Measurements from ENCODE around the gene EEF1AKMT3. TPM values are rescaled to one million over a fixed set of nuclear protein-coding genes. Genes with fewer than 3 reads are reported as not detected.
"Not testable (repeated sequence)": the region's sequence is repeated elsewhere in the genome, so short reads cannot be mapped to it uniquely, and the experiment has no call there.

The EEF1AKMT3 gene
- total RNA-seq, 1 experiment from 2014 or later, result 1.1 TPM

DNA sequence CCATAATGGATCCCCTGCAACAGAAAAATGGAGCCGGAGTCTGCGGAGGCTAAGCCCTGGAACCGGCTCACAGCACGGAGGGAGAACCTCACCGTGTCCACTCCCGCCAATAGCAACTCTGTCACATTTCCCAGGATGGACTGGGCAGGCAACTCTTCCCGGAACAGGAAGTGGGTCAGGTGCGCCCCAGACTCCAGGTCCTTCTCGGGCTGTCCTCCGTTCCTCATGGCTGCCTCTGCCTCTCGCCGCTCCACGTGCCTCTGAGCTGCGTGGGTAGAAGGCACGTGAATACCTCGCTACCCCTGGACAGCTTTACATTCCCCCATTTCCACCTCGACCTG, 7.8 kb upstream of the EEF1AKMT3 start:
- DNase-seq (ENCODE audit: low spot score), result peak; percentile 53

DNA sequence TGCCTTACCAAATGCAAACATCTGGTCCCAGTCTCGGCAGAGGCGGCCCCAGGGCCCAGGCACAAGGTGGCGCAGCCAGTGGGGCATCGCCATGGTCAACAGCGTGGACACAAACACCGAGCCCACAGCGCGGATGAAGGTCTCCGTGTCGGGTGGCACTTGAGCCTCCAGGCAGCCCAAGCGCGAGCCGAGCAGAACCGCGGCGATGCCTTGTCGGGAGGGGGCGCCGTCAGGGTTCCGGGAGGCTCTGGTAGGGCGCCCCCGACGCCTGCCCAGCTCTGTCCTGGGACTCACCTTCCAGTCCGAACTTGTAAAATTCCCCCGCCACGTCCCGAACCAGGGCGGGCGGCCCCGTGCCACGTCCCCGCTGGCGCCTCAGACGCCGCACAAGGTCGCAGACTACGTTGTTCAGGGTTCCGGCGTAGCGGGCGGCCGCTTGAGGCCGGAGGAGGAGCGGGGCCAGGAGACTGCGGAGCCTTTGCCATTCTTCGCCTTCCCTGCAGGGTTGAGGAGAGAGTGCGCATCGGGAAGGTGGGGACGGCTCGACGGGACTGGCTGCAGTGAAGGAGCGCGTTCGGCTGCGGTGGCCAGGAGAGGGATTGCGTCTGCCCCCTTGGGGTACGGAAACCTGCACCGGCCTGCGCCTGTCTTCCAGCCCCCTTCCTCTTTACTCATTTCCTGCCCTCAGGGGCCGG, 7.3 kb upstream of the EEF1AKMT3 start:
- peak; percentile 56 for DNase-seq (ENCODE audit: low spot score)

DNA sequence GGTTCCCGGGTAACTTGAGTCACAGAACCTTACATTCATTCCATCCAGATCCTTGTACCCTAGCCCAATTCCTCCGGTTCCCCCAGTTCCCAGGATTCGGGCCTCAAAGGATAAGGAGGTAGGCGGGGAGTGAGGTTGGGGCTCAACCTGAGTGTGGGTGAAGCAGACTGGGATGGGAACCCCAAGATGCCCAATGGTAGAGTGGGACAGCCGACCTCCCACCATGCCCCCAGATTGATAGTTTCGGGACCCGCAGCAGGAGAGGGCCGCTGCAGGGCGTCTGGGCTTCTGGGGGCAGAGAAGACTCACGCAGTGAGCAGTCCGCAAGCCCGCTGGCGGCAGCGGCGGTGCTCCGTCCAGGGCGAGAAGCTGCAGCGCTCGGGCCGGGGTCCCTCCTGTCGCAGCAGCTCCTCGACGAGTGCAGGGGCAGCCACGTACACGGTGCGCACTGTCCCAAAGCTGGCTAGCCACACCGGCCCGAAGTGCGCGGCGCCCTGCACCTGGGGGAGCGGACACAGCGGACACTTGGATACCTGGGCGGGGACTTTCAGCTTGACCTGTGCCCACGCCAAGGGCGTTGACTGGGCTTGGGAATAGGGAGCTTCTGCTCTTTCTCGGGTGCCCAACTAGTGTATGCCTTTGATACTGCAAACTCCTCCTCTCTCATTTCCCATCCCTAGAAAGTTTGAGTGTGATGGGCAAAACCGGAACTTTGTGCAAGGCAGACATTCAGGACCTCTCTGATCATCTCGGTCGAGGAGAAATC, 6.5 kb upstream of the EEF1AKMT3 start:
- no peak for DNase-seq (ENCODE audit: low spot score)

DNA sequence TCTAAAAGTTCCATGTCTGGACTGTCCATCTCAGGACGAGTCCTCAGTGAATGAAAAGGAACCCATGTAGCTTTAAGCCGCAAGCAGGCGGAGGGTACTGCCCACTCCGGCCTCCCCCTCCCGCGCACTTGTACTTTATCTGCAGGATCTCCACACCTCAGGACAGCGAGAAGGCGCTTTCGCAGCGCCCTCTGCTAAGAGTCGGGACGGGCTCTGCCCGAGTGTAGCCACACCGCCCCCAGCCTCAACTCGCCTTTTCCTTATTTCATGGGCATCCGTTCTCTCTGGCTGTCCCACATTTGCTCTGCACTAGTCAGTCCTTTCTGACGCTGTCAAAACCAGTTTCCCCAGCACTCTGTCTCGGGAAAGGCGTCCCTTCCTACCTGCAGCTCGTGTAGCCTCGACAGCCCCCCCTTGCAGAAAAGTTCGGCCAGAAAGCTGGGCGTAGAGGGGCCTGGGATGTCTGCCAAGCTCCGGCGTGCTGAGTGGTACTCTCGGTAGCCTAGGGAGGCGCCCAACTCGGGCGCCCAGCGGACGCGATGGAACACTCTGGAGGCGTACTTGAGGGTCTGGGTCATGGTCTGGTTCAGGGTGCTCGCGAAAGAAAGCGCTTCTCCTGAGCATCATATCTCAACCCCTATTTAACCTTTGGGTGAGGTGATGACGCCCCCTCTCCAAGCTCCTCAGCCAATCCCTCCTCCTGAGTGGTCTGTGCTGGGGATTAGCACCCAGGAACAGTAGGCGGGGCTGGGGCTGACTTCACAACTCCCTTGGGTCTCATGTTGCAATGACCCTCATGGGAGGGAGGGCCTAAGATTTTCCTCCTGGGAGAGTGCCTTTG, 5.7 kb upstream of the EEF1AKMT3 start, which contains the start of gene CYP27B1:
TSS of gene CYP27B1 (minus strand) at position 615 of the 841 bp plus-strand sequence. CDS start at position 578, 37 bp downstream.
- DNase-seq (ENCODE audit: low spot score), result peak; percentile 43

DNA sequence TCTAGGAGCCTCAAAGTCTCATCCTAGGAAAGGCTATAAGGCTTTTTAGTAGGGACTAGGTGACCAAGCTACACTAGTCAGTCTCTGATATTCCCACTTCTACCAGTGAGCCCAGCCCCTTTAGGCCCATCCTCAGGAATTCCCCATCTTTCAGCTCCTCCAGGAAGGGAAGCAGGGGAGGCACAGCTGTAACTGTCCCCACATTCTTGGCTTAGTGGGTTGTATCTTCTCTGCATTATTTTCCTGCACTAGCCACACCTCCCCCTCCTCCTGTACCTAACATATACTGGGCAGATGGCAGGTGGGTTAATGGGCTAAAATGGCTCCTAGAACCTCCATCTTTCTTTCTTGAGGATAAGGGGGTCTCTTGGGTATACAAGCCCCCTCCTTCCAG, 5.1 kb upstream of the EEF1AKMT3 start:
- DNase-seq (ENCODE audit: low spot score), result no peak

DNA sequence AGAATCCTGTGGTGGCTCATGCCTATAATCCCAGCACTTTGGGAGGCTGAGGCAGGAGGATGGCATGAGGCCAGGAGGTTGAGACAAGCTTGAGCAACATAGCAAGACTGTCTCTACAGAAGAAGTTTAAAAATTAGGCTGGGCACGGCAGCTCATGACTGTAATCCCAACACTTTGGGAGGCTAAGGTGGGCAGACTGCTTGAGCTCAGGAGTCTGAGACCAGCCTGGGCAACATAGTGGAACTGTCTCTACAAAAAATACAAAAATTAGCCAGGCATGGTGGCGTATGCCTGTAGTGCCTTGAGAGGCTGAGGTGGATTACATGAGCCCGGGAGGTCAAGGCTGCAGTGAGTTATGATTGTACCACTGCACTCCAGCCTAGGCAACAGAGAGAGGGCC, 4.5 kb upstream of the EEF1AKMT3 start:
- no peak for DNase-seq (ENCODE audit: low spot score)

DNA sequence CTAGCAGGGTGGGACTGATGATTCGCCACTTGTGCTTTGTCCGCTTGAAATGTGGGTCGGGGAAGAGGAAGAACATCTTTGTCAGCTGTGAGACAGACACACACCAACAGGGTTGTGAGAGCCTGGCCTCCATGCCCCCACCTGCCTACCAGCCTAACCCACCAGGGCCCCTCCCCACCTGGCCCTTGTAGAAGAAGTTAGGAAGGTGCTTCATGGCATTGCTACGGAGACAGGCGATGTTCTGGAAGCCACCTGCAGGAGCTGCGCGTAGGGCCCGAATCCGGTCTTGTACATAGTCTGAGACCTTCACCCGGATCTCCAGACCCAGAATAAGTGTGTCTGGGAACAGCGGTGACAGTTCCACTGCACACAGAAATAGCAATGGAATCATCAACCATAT, 2.8 kb upstream of the EEF1AKMT3 start:
- DNase-seq (ENCODE audit: low spot score), result no peak

DNA sequence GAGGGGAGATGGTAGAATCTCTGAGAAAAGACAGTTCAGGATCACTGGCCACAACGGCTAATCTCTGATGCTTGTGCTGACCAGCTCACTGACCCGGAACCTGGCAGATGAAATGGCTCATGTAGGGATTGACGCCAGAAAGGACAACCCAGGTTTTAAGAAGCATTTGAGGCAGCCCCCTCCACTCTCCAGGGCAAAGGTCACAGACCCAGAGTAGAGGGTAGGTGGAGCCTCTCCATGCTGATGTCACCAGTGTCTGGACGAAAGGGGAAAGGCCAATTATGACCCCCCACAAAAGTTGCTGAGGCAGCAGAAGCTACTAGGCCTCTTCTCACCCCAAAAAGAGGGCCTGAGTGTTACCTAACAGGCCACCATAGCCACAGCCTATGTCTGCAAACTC, 1.7 kb upstream of the EEF1AKMT3 start:
- no peak for DNase-seq (ENCODE audit: low spot score)

DNA sequence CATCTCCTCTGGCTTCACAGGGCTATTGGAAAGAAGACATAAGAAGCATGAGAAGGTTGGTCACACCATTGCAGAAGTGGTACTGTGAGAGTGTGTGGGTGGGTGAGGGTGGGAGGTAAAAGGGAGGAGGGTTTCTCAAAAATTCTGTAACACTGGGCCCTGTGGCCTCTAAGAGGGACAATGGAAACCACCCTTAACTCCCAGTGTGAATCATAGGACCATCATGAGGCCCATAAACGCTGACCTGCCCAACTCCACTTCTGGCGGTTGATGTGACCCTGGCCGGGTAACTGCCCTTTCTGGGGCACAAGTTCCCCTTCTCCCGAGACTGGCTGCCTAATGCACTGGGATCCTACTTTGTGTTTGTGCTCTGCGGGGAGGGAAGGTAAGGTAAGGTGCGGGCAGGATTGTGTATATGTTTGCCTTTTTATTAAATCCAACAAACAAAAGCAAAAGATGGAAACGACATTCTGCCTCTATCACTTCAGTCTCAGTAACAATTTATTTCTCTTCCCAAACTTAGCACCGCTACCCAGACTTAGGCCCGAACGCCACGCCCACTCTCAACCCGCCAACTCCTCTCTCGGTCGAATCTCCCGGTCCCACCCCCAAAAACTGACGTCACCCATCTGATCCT, 1.1 kb upstream of the EEF1AKMT3 start:
- DNase-seq (ENCODE audit: low spot score), result peak; percentile 94

DNA sequence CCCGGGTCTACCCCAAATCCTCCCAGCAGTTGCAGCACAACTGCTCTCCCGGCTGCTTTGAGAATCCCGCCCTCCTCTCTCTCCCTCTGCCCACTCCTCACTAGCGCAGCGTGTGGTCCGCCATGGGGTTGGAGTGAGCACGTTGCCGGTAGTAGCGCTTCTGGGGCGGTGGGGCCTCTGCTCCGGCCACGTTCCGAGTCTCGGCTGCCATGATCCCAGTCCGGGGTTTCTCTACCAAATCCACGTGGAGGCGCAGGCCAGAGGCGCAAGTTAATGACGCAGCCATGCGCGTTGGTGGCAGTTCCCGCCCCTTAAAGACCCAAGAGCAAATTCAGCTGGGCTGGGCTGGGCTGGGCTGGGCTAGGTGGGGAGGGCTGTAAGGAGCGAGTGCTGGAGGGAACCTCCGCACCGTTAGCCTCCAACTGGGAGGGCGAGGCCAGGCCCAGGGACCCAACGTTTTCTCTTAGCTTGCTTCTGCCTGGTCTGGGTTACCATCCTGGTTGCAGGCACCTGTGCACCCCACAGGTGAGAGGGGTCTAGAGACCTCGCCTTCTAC, 463 bp upstream of the EEF1AKMT3 start, which contains the start of gene METTL1:
TSS of gene METTL1 (minus strand) at position 233 of the 556 bp plus-strand sequence. CDS start at position 211, 22 bp downstream.
- DNase-seq (ENCODE audit: low spot score), result peak; percentile 98

DNA sequence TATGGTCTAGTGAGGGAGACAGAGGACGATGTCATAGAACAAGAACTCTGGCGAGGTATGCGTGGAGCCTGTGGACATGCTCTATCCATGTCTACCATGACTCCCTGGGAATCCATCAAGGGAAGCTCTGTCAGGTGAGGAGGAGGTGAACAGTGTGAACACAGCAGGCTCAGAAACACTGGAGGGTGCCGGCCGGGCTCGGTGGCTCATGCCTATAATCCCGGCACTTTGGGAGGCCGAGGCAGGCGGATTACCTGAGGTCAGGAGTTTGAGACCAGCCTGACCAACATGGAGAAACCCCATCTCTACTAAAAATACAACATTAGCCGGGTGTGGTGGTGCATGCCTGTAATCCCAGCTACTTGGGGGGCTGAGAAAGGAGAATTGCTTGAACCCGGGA, 2.2 kb downstream of the EEF1AKMT3 start:
- DNase-seq (ENCODE audit: low spot score), result not testable (repeated sequence)

DNA sequence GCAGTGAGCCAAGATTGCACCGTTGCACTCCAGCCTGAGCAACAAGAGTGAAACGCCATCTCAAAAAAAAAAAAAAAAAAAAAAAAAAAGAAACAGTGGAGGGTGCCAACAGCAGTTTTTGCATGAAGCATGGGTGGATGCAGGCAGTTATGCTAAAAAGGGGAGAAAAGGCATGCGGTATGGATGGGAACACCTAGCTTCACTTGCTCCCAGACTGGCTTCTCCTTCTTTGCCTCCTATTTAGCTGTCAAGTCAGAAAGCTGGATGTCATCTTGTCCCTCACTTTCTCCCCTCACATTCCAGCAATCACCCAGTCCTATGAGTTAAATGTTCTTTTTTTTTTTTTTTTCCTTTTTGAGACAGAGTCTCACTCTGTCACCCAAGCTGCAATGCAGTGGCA, 2.6 kb downstream of the EEF1AKMT3 start:
- DNase-seq (ENCODE audit: low spot score), result no peak

DNA sequence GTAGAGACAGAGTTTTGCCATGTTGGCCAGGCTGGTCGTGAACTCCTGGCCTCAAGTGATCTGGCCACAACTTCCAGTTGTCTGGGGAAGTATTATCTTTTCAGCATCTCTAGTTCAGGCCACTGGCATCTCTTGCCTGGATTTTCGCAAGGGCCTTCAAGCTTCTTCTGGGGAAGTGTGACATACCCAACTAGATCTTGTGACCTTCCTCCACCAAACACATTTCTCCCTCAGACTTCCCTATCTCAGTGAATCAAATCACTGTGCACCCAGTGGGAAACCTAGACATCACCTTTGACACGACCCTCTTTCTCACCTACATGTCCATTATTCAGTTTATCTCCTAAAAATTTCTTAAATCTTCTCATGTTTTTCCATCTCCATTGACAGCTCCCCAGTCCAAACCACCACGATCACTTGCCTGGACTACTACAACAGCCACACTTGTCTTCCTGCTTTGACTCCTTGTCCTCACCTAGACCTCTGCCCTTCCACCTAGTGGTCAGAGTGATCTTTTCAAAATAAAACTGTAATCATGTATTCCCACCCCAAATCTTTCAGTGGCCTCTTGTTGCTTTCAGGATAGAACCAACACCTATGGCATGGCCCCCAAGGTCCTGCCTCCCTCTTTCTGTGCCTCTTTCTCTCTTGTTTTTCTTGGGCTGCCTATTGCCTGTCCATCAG, 3.3 kb downstream of the EEF1AKMT3 start:
- no peak for DNase-seq (ENCODE audit: low spot score)

DNA sequence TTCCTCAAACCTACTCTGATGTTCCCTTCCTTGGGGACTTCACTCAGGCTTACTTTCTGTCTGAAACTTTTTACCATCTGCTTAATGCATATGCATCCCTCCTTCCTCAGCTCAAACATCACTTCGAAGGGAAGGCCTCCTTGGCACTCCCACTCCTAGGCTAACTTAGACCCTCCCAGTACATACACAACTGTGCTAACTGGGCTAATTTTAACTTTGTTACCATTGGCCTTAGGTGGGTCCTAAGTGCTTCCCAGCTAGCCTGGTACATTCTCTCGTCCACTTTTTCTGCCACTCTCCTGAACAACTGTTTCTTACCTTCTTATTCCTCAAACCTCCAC, 3.8 kb downstream of the EEF1AKMT3 start:
- no peak for DNase-seq (ENCODE audit: low spot score)

DNA sequence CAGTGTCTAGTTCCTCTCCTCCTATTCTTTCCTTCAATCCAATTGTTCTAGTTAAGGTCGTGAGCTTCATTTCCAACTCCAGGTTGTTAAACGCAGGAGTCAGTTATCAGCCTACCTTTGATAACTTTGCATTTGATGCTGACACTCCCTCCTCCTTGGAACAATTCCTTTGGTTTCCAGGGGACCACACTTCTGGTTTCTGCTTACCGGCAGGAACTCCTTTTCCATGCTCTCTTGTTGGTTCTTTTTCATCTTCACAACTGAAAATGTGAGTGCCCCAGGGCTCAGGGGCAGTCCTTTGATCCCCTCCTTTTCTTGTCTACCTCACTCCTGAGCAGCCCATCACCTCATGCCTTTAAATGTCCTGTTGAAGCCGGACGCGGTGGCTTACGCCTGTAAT, 5.0 kb downstream of the EEF1AKMT3 start:
- no peak for DNase-seq (ENCODE audit: low spot score)

DNA sequence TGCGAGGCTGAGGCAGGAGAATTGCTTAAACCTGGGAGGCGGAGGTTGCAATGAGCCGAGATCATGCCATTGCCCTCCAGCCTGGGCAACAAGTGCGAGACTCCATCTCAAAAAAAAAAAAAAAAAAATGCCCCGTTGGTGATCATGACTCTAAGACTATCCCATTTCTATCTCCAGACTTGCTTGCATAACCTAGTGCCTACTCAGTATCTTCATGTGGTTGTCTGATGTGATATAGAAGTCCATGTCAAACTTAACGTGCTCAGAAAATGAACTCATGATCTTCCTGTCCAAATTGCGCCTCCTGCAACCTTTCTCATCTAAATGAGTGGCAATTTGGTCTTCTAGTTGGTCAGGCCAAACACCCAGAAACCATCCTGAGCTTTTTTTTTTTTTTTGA, 5.5 kb downstream of the EEF1AKMT3 start:
- no peak for DNase-seq (ENCODE audit: low spot score)

DNA sequence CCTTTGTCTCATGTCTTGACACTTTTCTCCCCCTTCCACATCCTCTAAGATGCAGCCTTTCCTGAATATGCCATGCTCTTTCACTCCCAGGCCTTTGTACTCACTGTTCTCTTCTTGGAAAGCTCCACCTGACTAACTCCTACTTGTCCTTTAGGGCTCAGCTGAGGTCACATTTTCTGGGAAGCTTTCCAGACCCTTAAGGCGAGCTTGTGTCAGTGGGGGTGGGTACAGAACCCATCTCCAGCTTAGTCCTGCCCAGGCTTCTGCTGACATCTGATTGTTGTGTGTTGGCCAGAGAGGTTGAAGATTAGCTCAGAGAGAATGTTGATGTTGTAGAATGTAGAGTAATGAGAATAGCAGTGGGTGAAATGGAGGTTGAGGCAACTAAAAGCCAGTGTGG, 7.3 kb downstream of the EEF1AKMT3 start:
- DNase-seq (ENCODE audit: low spot score), result no peak

DNA sequence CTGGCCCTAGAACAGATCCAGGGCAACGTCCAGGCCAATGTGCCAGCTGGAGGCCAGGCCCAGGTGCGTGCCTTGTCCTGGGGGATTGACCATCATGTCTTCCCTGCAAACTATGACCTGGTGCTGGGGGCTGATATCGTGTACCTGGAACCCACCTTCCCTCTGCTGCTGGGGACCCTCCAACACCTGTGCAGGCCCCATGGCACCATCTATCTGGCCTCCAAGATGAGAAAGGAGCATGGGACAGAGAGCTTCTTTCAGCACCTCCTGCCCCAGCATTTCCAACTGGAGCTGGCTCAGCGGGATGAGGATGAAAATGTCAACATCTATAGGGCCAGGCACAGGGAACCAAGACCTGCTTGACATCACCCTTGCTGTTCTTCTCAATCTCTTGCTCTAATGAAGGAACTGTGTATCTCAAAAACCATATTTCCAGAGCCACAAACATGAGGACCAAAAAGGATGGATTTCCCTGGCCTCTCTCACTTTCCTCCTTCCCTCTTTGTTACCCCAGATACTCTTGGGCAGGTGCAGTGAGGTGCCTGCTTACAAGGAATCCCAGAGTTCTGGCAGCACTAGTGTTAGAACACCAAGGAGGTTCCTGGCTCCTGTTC, 8.0 kb downstream of the EEF1AKMT3 start:
- no peak for DNase-seq (ENCODE audit: low spot score)

DNA sequence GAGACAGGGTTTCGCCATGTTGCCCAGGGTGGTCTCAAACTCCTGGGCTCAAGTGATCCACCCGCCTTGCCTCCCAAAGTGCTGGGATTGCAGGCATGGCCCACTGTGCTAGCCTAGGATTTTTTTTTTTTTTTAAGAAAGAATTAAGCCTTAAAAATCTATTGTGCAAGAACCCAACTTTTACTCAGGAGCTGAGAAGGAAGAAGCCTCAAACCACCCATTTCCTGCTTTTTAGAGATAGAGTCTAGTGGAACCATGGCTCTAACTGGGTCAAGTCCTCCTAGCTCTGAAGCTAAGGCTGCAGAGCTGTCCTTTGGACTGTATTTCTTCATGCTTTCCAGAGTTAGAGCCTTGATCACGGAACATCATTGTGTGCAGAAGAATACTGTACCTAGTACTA, 8.8 kb downstream of the EEF1AKMT3 start:
- DNase-seq (ENCODE audit: low spot score), result no peak

DNA sequence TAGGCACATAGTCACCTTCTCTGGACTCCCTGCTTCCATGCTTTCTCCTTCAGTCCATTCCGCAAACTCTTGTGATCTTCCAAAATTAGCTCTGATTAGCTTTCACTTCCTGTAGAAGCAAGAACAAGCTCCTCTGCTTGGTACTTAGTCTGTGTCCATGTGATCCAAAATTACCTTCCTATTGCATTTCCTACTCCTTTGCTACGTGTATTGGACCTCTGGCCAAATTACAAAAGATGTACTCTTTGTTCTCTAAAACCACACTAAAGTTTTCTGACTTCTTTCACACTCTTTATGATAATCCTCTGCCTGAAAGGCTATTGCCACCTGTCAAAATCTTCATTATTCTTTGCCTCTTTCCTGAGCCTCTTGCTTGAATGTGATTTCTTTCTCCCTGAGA, 9.4 kb downstream of the EEF1AKMT3 start:
- no peak for DNase-seq (ENCODE audit: low spot score)

DNA sequence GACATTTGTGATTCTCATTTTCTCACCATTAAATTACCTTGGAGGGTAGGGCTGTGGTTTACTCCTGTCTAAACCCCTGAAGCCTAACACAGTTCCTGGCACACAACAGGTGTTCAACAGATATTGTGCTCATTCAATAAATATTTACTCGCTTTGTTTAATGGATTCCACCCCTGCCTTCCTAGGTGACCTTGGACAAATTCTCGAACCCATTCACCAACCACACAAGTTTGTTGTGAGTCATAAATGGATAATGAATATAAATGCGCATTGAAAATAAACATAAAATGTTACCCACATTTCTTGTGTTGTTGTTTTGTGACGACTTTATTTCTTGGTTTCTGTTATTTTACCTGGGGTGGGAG, 9.8 kb downstream of the EEF1AKMT3 start:
- DNase-seq (ENCODE audit: low spot score), result no peak
